HEK293 (cell line): ENCODE results near the gene IFNAR1.
A peak's percentile ranks its signal among the peaks of the same experiment; 100 is the strongest.

Experiments used
- CTCF ChIA-PET: fragments of 350-600 bp; formaldehyde crosslinking; extraction: SDS; loops from one replicate; lab custom pipeline; 2021; ENCODE audit warnings: antibody characterized with exemption; lab: Yijun Ruan, JAX
- POLR2A ChIA-PET: fragments of 300-600 bp; formaldehyde crosslinking; extraction: SDS; loops from one replicate; lab custom pipeline; 2020; ENCODE audit warnings: antibody characterized with exemption, inconsistent platforms; lab: Yijun Ruan, JAX
- H3K27ac ChIP-seq: fragments of 200-500 bp; sonication (Bioruptor generic); 2 replicates; pipeline ENCODE4 v1.5.1; 2014; ENCODE audit warnings: low read depth, low read length, control low read depth, inconsistent platforms; ENCODE audit errors: extremely low read depth
- H3K36me3 ChIP-seq, 2 experiments: fragments of 200-500 bp in 1 of 2; sonication (Bioruptor generic) in 1 of 2; 1 replicate in 1 of 2; 2 replicates in 1 of 2; pipeline ENCODE4 v1.5.1; 2014 to 2017; ENCODE audit warnings: inconsistent platforms in 2 of 2, low read length in 2 of 2; ENCODE audit not compliant: control insufficient read depth in 2 of 2, insufficient read depth in 1 of 2
- H3K4me1 ChIP-seq: fragments of 200-500 bp; sonication (Bioruptor generic); 2 replicates; pipeline ENCODE4 v1.5.1; 2014; ENCODE audit warnings: mild to moderate bottlenecking, low read length, inconsistent platforms; ENCODE audit not compliant: control insufficient read depth, insufficient read depth
- H3K4me3 ChIP-seq: 2 replicates; pipeline ENCODE4 v1.5.1; 2011; ENCODE audit warnings: low read depth, mild to moderate bottlenecking, control low read depth, low read length, moderate library complexity
- H3K9me3 ChIP-seq: fragments of 200-500 bp; sonication (Bioruptor generic); 2 replicates; pipeline ENCODE4 v1.5.1; 2014; ENCODE audit warnings: low read depth, low read length, inconsistent platforms; ENCODE audit not compliant: control insufficient read depth, insufficient read depth
- GLIS1 ChIP-seq: fragments of 450-650 bp; formaldehyde crosslinking; IDR thresholded peaks from 2 replicates; pipeline ENCODE4 v1.5.1; 2016; ENCODE audit warnings: missing biosample characterization, missing genetic modification characterization
- YY1 ChIP-seq: fragments of 450-650 bp; formaldehyde crosslinking; IDR thresholded peaks from 2 replicates; pipeline ENCODE4 v1.5.1; 2018; ENCODE audit warnings: missing biosample characterization, missing genetic modification characterization
- ZBTB7A ChIP-seq: fragments of 450-650 bp; formaldehyde crosslinking; IDR thresholded peaks from 2 replicates; pipeline ENCODE4 v1.5.1; 2016; ENCODE audit warnings: low read depth, missing biosample characterization, missing genetic modification characterization
- ZNF121 ChIP-seq: fragments of 450-650 bp; formaldehyde crosslinking; IDR thresholded peaks from 2 replicates; pipeline ENCODE4 v1.5.1; 2016; ENCODE audit warnings: missing biosample characterization, missing genetic modification characterization
- ZNF133 ChIP-seq: fragments of 450-650 bp; formaldehyde crosslinking; IDR thresholded peaks from 2 replicates; pipeline ENCODE4 v1.5.1; 2016; ENCODE audit warnings: missing biosample characterization, missing genetic modification characterization
- ZNF16 ChIP-seq: fragments of 450-650 bp; formaldehyde crosslinking; IDR thresholded peaks from 2 replicates; pipeline ENCODE4 v1.5.1; 2016; ENCODE audit warnings: low read depth, missing biosample characterization, missing genetic modification characterization
- ZNF214 ChIP-seq: fragments of 450-650 bp; formaldehyde crosslinking; IDR thresholded peaks from 2 replicates; pipeline ENCODE4 v1.5.1; 2017; ENCODE audit warnings: missing biosample characterization, mild to moderate bottlenecking, missing genetic modification characterization, borderline replicate concordance
- ZNF341 ChIP-seq: fragments of 450-650 bp; formaldehyde crosslinking; IDR thresholded peaks from 2 replicates; pipeline ENCODE4; 2016; ENCODE audit warnings: low read depth, missing biosample characterization, missing genetic modification characterization
- ZNF37A ChIP-seq: fragments of 450-650 bp; IDR thresholded peaks from 2 replicates; pipeline ENCODE4 v1.5.1; 2018; ENCODE audit warnings: missing biosample characterization, missing genetic modification characterization
- ZNF416 ChIP-seq: fragments of 450-650 bp; formaldehyde crosslinking; IDR thresholded peaks from 2 replicates; pipeline ENCODE4 v1.5.1; 2016; ENCODE audit warnings: missing biosample characterization, missing genetic modification characterization
- ZNF560 ChIP-seq: fragments of 450-650 bp; formaldehyde crosslinking; IDR thresholded peaks from 2 replicates; pipeline ENCODE4 v1.5.1; 2017; ENCODE audit warnings: missing biosample characterization, missing genetic modification characterization, borderline replicate concordance
- ZNF629 ChIP-seq: fragments of 450-650 bp; formaldehyde crosslinking; IDR thresholded peaks from 2 replicates; pipeline ENCODE4 v1.5.1; 2017; ENCODE audit warnings: missing biosample characterization, missing genetic modification characterization
- ZNF654 ChIP-seq: fragments of 450-650 bp; formaldehyde crosslinking; IDR thresholded peaks from 2 replicates; pipeline ENCODE4 v1.5.1; 2016; ENCODE audit warnings: low read depth, missing biosample characterization, missing genetic modification characterization
- ZNF843 ChIP-seq: fragments of 450-650 bp; formaldehyde crosslinking; IDR thresholded peaks from 2 replicates; pipeline ENCODE4 v1.5.1; 2016; ENCODE audit warnings: missing biosample characterization, missing genetic modification characterization
- TF ChIP-seq, protein P1 (sequence below): fragments of 450-650 bp; formaldehyde crosslinking; IDR thresholded peaks from 2 replicates; pipeline ENCODE4 v1.5.1; 2017; ENCODE audit warnings: missing biosample characterization, mild to moderate bottlenecking, missing genetic modification characterization, moderate library complexity
- TF ChIP-seq, protein P2 (sequence below): IDR thresholded peaks from 2 replicates; pipeline ENCODE4 v1.6.1; 2011; ENCODE audit warnings: mild to moderate bottlenecking, low read depth, low read length, borderline replicate concordance
- TF ChIP-seq, protein P3 (sequence below): fragments of 450-650 bp; formaldehyde crosslinking; IDR thresholded peaks from 2 replicates; pipeline ENCODE4 v1.5.1; 2016; ENCODE audit warnings: missing biosample characterization, missing genetic modification characterization
- TF ChIP-seq, protein P4 (sequence below): fragments of 450-650 bp; formaldehyde crosslinking; IDR thresholded peaks from 2 replicates; pipeline ENCODE4 v1.5.1; 2016; ENCODE audit warnings: missing biosample characterization, missing genetic modification characterization
- TF ChIP-seq, protein P5 (sequence below): fragments of 450-650 bp; formaldehyde crosslinking; IDR thresholded peaks from 2 replicates; pipeline ENCODE4 v1.5.1; 2016; ENCODE audit warnings: missing biosample characterization, missing genetic modification characterization
- TF ChIP-seq, protein P6 (sequence below): fragments of 450-650 bp; IDR thresholded peaks from 2 replicates; pipeline ENCODE4 v1.5.1; 2018; ENCODE audit warnings: missing biosample characterization, missing genetic modification characterization

IFNAR1 gene

DNA sequence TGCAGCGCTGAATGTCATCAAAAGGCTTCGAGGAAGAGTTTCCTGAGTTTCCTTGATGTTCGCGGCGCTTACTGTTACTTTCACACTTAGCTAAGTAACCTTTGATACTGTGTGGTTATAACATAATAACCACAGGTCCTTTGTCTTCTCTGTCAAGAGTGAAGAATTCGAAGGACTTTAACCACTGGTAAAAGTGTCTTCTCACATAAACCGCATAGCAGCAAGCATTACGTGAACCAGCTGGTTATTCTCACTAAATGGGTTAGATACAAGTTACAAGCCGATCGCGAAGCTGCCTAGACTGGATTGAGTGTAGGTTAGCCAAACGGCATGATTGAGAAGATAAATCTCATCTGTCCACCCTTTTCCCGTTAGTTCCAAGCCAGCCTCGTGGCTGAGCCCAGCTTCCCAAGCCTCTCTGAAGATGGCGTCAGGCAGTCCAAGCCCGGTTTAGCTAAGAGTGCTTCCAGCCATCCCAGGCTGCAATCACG, 60.1 kb downstream of the IFNAR1 start:
- TF ChIP-seq ZNF629 (tag by site-specific recombination) (no peak), ZNF214 (tag by site-specific recombination) (no peak), ZNF843 (no peak), ZNF37A (tag by site-specific recombination) (no peak), GLIS1 (tag by site-specific recombination) (no peak), ZNF654 (no peak), ZNF341 (tag by site-specific recombination) (no peak), ZNF133 (tag by site-specific recombination) (no peak), YY1 (tag by site-specific recombination) (no peak)
- TF ChIP-seq, protein P1, sequence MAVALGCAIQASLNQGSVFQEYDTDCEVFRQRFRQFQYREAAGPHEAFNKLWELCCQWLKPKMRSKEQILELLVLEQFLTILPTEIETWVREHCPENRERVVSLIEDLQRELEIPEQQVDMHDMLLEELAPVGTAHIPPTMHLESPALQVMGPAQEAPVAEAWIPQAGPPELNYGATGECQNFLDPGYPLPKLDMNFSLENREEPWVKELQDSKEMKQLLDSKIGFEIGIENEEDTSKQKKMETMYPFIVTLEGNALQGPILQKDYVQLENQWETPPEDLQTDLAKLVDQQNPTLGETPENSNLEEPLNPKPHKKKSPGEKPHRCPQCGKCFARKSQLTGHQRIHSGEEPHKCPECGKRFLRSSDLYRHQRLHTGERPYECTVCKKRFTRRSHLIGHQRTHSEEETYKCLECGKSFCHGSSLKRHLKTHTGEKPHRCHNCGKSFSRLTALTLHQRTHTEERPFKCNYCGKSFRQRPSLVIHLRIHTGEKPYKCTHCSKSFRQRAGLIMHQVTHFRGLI (tag by site-specific recombination): no peak
- TF ChIP-seq, protein P2, sequence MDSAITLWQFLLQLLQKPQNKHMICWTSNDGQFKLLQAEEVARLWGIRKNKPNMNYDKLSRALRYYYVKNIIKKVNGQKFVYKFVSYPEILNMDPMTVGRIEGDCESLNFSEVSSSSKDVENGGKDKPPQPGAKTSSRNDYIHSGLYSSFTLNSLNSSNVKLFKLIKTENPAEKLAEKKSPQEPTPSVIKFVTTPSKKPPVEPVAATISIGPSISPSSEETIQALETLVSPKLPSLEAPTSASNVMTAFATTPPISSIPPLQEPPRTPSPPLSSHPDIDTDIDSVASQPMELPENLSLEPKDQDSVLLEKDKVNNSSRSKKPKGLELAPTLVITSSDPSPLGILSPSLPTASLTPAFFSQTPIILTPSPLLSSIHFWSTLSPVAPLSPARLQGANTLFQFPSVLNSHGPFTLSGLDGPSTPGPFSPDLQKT: no peak
- TF ChIP-seq, protein P3, sequence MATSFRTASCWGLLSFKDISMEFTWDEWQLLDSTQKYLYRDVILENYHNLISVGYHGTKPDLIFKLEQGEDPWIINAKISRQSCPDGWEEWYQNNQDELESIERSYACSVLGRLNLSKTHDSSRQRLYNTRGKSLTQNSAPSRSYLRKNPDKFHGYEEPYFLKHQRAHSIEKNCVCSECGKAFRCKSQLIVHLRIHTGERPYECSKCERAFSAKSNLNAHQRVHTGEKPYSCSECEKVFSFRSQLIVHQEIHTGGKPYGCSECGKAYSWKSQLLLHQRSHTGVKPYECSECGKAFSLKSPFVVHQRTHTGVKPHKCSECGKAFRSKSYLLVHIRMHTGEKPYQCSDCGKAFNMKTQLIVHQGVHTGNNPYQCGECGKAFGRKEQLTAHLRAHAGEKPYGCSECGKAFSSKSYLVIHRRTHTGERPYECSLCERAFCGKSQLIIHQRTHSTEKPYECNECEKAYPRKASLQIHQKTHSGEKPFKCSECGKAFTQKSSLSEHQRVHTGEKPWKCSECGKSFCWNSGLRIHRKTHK (tag by site-specific recombination): no peak
- Histone ChIP-seq H3K4me1 (peaks cover 9% of the 10 kb centered on the region), H3K36me3 (no peaks in the 10 kb centered on the region), H3K27ac (no peak overlapping the region), H3K9me3 (no peaks in the 10 kb centered on the region), H3K4me3 (no peak overlapping the region)
- ChIA-PET CTCF (interaction anchor here (0.7 to 2.9 kb wide), 5 partner anchors 9 to 283 kb away, joined by 3 to 13 read pairs (median 8); no protein-coding TSS in a partner anchor), POLR2A (interaction anchor here (1.0 to 1.3 kb wide), 2 partner anchors 11 to 60 kb away, joined by 3 to 5 read pairs; partner anchors contain the start of gene IFNAR1)

DNA sequence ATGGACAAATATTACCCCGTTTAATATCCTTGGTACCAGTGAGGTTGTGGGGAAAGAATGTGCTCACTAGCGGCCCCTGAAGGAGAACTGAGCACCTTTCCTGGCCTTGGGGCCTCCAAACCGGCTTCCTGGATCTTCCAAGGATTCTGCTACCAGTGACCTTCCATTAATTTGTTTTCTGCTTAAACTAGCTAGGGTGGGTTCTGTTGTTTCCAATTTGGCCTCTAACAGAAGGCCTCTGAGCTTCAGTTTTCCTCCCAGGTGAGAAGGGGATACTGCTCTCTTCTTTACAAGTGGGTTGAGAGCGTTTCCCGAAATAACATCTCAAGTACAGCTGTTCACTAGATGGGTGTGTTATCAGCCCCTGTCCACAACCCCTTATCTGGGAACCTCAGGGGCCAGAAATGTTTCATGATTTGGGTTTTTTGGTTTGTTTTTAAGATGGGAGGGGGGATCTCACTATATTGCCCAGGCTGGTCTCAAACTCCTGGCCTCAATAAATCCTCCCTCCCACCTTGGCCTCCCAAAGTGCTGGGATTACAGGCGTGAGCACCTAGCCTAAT, 61.5 kb downstream of the IFNAR1 start:
- TF ChIP-seq ZNF416 (tag by site-specific recombination) (no peak), ZNF121 (tag by site-specific recombination) (0 out of 2 replicates have a peak, but pooled peaks have one; percentile 57)
- POLR2A ChIA-PET: interaction anchor here (1.3 kb wide), 1 partner anchor 61 kb away, joined by 5 read pairs; the partner anchor contains the start of gene IFNAR1

DNA sequence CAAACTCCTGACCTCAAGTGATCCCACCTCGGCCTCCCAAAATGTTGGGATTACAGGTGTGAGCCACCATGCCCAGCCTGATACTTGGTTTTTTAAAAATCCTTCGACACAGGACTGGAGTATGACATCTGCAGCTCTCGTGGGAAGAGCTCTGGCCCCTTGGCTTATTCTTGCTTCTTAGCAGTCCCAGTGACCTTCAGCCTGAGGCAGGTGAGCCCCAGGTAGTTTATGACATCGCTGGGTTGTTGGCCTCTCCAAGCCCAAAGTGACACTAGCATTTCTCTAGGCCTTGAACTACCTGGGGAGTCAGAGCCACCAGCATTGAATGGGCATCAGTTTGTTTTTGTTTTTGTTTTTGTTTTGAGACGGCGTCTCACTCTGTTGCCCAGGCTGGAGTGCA, 62.5 kb downstream of the IFNAR1 start:
- Histone ChIP-seq H3K36me3 (no peaks in the 10 kb centered on the region), H3K4me1 (peaks cover 5% of the 10 kb centered on the region), H3K27ac (no peak overlapping the region), H3K4me3 (no peak overlapping the region), H3K9me3 (no peaks in the 10 kb centered on the region)
- ChIA-PET CTCF (interaction anchor here (1.1 to 2.9 kb wide), 3 partner anchors 12 to 26 kb away, joined by 3 to 14 read pairs (median 10); no protein-coding TSS in a partner anchor), POLR2A (no interaction called here)
- TF ChIP-seq, protein P4, sequence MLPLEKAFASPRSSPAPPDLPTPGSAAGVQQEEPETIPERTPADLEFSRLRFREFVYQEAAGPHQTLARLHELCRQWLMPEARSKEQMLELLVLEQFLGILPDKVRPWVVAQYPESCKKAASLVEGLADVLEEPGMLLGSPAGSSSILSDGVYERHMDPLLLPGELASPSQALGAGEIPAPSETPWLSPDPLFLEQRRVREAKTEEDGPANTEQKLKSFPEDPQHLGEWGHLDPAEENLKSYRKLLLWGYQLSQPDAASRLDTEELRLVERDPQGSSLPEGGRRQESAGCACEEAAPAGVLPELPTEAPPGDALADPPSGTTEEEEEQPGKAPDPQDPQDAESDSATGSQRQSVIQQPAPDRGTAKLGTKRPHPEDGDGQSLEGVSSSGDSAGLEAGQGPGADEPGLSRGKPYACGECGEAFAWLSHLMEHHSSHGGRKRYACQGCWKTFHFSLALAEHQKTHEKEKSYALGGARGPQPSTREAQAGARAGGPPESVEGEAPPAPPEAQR: no peak
- TF ChIP-seq, protein P5, sequence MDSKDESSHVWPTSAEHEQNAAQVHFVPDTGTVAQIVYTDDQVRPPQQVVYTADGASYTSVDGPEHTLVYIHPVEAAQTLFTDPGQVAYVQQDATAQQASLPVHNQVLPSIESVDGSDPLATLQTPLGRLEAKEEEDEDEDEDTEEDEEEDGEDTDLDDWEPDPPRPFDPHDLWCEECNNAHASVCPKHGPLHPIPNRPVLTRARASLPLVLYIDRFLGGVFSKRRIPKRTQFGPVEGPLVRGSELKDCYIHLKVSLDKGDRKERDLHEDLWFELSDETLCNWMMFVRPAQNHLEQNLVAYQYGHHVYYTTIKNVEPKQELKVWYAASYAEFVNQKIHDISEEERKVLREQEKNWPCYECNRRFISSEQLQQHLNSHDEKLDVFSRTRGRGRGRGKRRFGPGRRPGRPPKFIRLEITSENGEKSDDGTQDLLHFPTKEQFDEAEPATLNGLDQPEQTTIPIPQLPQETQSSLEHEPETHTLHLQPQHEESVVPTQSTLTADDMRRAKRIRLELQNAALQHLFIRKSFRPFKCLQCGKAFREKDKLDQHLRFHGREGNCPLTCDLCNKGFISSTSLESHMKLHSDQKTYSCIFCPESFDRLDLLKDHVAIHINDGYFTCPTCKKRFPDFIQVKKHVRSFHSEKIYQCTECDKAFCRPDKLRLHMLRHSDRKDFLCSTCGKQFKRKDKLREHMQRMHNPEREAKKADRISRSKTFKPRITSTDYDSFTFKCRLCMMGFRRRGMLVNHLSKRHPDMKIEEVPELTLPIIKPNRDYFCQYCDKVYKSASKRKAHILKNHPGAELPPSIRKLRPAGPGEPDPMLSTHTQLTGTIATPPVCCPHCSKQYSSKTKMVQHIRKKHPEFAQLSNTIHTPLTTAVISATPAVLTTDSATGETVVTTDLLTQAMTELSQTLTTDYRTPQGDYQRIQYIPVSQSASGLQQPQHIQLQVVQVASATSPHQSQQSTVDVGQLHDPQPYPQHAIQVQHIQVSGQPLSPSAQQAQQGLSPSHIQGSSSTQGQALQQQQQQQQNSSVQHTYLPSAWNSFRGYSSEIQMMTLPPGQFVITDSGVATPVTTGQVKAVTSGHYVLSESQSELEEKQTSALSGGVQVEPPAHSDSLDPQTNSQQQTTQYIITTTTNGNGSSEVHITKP (tag by site-specific recombination): no peak
- TF ChIP-seq, protein P6, sequence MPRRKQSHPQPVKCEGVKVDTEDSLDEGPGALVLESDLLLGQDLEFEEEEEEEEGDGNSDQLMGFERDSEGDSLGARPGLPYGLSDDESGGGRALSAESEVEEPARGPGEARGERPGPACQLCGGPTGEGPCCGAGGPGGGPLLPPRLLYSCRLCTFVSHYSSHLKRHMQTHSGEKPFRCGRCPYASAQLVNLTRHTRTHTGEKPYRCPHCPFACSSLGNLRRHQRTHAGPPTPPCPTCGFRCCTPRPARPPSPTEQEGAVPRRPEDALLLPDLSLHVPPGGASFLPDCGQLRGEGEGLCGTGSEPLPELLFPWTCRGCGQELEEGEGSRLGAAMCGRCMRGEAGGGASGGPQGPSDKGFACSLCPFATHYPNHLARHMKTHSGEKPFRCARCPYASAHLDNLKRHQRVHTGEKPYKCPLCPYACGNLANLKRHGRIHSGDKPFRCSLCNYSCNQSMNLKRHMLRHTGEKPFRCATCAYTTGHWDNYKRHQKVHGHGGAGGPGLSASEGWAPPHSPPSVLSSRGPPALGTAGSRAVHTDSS (tag by site-specific recombination): no peak
- TF ChIP-seq ZNF560: no peak
- TF ChIP-seq ZNF16 (tag by site-specific recombination): no peak
- no peak for TF ChIP-seq ZBTB7A

More for the DNA sequence above, 61.5 kb downstream of the IFNAR1 start:
- Histone ChIP-seq H3K27ac (no peak overlapping the region), H3K4me3 (no peak overlapping the region), H3K9me3 (no peaks in the 10 kb centered on the region), H3K36me3 (no peaks in the 10 kb centered on the region), H3K4me1 (peaks cover 5% of the 10 kb centered on the region)
- CTCF ChIA-PET: interaction anchor here (0.6 to 2.9 kb wide), 8 partner anchors 8 to 1143 kb away, joined by 3 to 13 read pairs (median 4); no protein-coding TSS in a partner anchor
